HG02885 (cell line): Measurements from ENCODE around the gene USP46.

Experiments
- ATAC-seq: cut with Tn5 transposase; IDR thresholded peaks from one replicate; pipeline ENCODE4 v1.9.1; 2021; ENCODE audit warnings: mild to moderate bottlenecking; ENCODE audit not compliant: unreplicated experiment, poor library complexity

The USP46 gene

DNA sequence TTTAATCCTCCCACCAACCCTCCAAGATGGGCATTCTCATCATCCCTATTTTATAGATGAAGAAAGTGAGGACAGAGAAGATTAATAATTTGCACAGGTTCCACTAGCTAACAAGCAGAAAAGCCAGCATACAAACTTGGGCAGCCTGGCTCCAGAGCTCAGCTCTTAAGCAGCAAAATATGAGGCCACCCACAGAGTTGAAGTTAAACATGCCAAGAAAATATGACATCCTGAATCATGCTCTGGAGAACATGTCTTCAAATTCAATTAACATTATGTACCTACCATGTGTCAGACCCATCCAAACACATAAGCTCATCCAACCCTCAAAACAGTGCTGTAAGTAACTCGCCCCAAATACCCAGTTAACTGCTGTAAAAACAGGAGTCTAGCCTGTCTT lies 33.9 kb downstream of the USP46 start:
- ATAC-seq, result no peak

- no peak for ATAC-seq
These were observed 36.5 kb downstream of the USP46 start for GRCh38 chr4:52622564-52622963.

GRCh38 chr4:52621567-52621966 lies 37.5 kb downstream of the USP46 start:
- no peak for ATAC-seq

DNA sequence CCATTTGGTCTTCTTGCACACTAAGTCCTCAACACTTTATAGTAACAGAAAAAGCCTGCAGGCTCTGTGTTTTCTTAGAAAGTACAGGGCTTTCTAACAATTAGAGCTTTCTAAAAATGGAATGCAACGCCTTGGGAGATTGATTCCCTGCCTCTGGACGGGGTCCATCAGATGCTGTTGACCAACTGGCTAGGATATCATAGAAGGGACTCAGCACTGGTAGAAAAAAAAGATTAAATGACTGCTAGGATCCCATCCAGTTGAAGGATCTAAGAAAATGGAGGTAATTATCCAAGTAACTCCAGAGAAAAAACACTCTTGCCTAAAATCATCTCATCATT lies 39.5 kb downstream of the USP46 start:
- no peak for ATAC-seq

DNA sequence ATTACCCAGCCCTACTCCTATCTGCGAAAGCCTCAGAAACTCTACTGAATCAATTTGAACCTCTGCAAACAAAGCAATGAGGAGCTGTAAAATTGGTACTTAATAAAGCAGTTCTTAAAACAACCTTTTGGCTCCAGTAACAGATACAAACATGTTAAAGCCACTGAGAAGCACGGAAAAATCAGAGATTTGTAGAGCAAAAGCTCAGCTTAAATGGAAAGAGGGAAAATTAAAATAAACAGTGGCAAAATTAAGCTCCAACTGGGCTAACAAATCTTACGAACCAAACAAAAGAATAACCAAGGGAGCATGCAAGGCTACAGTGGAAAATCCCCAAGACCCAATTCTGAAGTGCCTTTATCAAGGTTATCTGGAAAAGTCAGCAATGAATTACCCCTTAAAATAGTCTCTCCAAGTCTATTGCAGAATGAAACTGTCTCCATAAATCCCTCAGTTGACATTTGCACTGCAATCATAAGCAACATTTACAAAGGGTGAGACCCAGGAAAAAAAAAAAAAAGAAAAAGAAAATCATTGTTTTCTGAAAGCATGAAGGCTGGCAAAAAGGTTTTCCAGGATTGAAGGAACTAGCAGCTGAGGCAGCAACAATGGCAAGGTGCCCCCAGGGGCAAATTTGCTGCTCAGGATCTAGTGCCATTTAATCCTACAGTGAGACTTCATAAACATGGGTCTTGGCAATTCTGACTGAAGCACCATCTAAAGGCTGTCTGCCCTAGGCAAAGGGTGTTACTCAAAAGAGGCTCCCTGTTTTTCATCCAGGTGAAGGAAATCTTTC lies 40.1 kb downstream of the USP46 start:
- ATAC-seq, result no peak

DNA sequence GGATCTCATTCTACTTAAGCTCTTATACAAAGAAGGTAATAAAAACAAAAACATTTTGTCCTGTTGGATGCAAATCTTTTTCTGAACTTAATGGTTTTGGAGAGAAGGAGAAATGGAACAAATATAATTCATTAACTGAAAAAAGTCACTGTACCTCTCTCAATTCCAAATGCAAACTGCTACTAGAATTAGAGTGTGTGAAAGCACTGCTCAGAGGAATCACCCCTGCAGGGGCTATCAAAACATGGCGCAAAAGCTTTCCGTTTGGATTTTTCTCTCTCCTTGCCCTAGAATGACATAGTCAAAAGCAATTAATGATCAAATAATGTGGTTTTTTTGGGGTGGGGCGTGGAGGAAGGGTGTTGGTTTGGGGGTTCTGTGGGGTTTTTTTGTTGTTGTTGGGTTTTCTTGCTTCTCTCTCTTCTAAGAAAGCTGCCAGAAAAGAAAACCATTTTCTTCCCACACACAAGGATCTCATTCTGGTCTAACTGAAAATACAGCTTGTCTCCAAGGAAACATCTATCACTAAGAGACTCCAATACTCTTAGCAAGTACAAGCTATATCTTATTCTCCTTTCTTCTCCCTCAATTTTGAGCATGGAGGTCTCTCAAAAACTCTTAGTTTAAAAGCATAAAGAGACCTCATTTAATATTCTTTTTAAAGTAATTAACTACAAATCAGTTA lies 41.6 kb downstream of the USP46 start:
- ATAC-seq, result no peak

GRCh38 chr4:52614241-52614640 lies 44.9 kb downstream of the USP46 start:
- ATAC-seq, result no peak

GRCh38 chr4:52612341-52612740 lies 46.8 kb downstream of the USP46 start:
- ATAC-seq, result no peak

GRCh38 chr4:52611030-52611555 lies 48.0 kb downstream of the USP46 start:
- no peak for ATAC-seq

DNA sequence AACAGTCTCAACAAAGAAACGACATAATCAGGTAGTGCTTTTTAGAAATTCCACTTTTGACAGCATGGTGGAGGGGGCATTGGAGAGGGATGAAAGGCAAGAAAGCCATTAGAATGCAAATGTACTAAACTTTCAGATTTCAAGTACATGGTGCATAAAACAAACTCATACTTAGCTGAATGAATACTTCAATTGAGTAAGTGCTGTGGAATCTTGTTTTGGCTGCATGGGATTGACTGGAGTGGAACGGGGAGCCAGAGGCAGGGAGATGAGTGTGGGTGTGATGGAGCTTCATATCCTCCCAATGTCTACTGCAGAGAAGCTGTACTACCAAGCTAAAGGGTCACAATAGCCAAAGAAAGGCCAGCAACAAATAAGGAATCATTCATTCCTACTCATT lies 52.4 kb downstream of the USP46 start:
- ATAC-seq, result no peak

DNA sequence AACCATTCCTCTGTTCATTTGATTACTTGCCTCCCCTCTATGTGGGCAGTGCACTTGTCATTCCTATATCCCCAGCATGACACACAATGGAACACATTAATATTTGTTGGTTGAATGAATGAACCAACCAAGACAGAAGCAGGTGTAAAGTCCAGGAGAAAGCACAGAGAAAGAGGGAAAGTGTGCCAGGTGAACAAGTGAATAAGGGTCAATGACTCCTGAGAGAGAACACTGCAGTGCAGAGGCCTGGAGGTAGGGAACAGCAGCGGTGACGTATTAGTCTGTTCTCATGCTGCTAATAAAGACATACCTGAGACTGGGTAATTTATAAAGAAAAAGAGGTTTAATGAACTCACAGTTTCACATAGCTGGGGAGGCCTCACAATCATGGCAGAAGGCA lies 53.1 kb downstream of the USP46 start:
- ATAC-seq, result no peak

DNA sequence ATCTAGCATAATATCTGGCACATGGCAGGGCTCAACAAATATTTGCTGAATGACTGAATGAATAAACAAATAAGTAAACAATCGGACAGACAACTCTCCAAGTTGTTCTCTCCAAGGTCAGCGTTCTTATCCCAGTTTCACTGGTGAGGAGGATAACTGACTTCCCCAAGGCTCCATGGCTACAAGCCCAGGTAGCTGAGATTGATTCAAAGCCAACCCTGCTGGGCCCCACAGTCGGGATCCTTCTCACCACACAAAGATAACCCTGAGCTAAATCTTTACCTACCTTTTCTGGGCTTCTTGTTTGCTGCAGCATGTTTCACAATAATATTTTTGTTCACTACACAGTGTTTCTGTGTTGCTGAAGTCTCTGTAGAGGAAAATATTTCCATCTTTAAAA lies 54.9 kb downstream of the USP46 start:
- ATAC-seq, result no peak

- ATAC-seq, result no peak
These were observed 58.8 kb downstream of the USP46 start for GRCh38 chr4:52600275-52600674.

DNA sequence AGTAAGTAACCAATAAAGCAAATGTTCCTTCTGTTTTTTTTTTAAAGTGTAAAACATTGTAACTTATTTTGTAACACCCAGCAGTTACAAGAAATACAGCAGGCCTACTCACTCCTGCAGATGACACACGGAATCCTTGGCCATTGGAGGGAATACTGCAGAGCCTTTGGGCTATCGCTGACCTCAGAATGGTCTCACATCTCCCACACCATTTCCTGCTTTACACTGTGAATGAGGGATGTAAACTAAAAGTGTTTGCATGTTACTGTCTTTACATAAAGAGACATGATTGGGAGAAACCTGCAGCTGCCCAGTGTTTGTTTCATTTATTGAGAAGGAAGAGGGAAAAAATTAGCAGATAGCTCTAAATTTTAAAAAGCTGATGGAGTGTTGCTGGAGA lies 64.1 kb downstream of the USP46 start:
- ATAC-seq, result no peak

DNA sequence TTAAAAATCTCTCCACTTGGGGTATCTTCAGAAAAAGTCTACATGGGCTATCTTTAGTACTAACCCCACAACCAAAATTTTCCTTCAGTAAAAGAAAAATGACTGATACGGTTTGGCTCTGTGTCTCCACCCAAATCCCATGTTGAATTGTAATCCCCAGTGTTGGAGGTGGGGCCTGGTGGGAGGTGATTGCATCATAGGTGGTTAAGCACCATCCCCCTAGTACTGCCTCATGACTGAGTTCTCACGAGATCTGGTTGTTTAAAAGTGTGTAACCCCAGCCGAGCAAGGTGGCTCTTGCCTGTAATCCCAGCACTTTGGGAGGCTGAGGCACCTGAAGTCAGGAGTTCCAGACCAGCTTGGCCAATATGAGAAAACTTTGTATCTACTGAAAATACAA lies 66.8 kb downstream of the USP46 start:
- no peak for ATAC-seq

- ATAC-seq, result no peak
These were observed 70.1 kb downstream of the USP46 start for GRCh38 chr4:52588771-52589591.

DNA sequence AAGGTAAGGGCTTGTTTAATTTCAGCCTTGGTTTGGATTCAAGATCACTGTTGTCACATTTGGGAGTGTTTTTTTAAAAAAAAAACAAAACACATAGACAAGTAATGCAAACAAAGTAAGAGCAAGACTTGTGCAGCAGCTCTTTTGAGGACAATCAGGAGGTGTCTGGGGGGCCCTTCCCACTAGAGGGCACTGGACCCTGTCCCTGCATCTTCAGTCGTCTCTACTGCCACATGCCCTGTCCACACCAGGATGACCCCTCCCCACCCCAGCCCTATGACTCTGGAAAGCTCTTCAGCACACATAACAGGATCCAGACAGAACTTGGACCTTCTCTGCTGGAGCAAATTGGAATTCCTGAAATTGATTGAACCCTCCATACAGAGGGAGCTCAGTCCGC lies 71.0 kb downstream of the USP46 start:
- ATAC-seq, result peak; percentile 74

- ATAC-seq, result no peak
These were observed 73.0 kb downstream of the USP46 start for GRCh38 chr4:52586069-52586468.

GRCh38 chr4:52585379-52585778 lies 73.7 kb downstream of the USP46 start:
- no peak for ATAC-seq

GRCh38 chr4:52579602-52580272 lies 79.4 kb downstream of the USP46 start:
- no peak for ATAC-seq
